HL-60 (cell line): ENCODE results near the gene EPHX1.

Source experiments
- DNase-seq, 2 experiments: peaks; one replicate each; pipeline ENCODE4 v3.0.0-alpha.2; 2010 to 2020; ENCODE audit warnings: low read depth in 1 of 2, low spot score in 1 of 2
- H3K27ac ChIP-seq: fragments of 250-450 bp; sonication (Bioruptor Pico); replicated peaks from 2 replicates; pipeline ENCODE4 v1.5.1; 2020; ENCODE audit warnings: mild to moderate bottlenecking, moderate library complexity
- H3K27me3 ChIP-seq: fragments of 250-450 bp; sonication (Bioruptor Pico); 2 replicates; pipeline ENCODE4 v1.5.1; 2021; ENCODE audit warnings: mild to moderate bottlenecking, moderate library complexity; ENCODE audit not compliant: insufficient read depth, poor library complexity, severe bottlenecking
- H3K4me3 ChIP-seq: replicated peaks from 2 replicates; pipeline ENCODE4 v1.5.1; 2011; ENCODE audit warnings: mild to moderate bottlenecking, control low read depth, low read length; ENCODE audit not compliant: insufficient read depth
- GABPA ChIP-seq: IDR thresholded peaks from 2 replicates; pipeline ENCODE4 v1.6.1; 2012; ENCODE audit warnings: low read depth
- POLR2AphosphoS5 ChIP-seq: IDR thresholded peaks from 2 replicates; pipeline ENCODE4 v1.6.1; 2012; ENCODE audit warnings: low read depth
- REST ChIP-seq: IDR thresholded peaks from 2 replicates; pipeline ENCODE4 v1.6.1; 2012; ENCODE audit warnings: low read depth; ENCODE audit not compliant: insufficient replicate concordance
- SPI1 ChIP-seq: IDR thresholded peaks from 2 replicates; pipeline ENCODE4 v1.6.1; 2012; ENCODE audit warnings: low read depth, mild to moderate bottlenecking, borderline replicate concordance
- TF ChIP-seq, protein P1 (sequence below): IDR thresholded peaks from one replicate; pipeline ENCODE4 v1.5.1; 2011; ENCODE audit warnings: low read length, control low read depth, inconsistent platforms; ENCODE audit not compliant: insufficient read depth

EPHX1 gene

DNA sequence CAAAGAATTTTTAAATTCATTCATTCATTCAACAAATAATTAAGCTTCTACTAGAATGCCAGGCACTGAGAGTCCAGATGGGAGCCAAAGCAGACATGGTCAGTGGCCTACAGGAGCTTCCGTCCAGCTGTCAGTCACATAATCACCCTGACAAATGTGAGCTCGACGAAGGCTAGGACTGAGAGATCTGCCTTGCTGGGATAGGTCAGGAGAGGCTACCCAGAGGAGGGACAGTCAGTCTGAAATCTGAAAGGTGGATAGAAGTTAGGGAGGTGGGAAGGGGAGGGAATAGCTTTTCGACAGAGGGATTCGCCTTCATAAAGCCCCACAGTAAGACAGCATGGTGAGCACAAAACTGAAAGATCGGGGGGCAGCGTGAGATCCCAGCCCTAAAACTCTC is 8.3 kb downstream of the EPHX1 start:
- Histone ChIP-seq H3K27ac (peak overlapping the region; percentile 54; the same call in 1 of the 2 replicates), H3K4me3 (no peak overlapping the region), H3K27me3 (no peaks in the 10 kb centered on the region)
- DNase-seq: no peak
- TF ChIP-seq POLR2AphosphoS5 (no peak), GABPA (no peak), REST (no peak)
- TF ChIP-seq, protein P1, sequence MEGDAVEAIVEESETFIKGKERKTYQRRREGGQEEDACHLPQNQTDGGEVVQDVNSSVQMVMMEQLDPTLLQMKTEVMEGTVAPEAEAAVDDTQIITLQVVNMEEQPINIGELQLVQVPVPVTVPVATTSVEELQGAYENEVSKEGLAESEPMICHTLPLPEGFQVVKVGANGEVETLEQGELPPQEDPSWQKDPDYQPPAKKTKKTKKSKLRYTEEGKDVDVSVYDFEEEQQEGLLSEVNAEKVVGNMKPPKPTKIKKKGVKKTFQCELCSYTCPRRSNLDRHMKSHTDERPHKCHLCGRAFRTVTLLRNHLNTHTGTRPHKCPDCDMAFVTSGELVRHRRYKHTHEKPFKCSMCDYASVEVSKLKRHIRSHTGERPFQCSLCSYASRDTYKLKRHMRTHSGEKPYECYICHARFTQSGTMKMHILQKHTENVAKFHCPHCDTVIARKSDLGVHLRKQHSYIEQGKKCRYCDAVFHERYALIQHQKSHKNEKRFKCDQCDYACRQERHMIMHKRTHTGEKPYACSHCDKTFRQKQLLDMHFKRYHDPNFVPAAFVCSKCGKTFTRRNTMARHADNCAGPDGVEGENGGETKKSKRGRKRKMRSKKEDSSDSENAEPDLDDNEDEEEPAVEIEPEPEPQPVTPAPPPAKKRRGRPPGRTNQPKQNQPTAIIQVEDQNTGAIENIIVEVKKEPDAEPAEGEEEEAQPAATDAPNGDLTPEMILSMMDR: no peak

DNA sequence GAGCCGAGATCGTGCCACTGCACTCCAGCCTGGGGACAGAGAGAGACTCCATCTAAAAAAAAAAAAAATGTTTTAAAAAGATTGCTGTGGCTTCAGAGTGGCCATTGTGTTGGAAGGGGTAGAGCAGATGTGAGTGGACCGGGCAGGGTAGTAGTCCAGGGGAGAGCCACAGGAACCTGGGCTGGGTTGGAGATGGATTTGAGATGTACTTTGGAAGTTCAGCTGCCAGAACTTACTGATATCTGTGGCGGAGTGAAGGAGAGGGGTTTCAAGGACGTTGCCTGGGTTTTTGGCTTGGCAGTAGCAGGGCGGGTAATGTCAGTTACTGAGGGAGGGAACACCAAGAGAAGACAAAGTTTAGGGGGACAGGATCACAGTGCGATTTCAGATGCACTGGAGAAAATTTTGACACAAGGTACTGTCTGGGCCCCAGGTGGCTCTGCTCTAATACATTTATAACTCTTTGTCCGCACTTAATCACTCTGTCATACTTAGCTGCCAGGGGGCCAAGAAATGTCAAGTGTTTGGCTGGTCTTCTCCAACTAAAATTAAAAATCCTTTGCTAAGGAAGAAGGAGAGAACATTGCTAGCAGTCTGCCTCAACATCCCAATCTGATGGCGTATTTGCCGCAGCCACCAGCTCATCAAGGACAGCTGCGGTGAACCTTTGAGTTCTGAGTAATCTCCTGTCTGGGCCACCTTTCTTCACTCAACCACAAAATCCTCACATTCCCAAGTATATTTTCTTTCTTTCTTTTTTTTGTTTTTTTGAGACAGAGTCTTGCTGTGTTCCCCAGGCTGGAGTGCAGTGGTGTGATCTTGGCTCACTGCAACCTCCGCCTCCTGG is 9.6 kb downstream of the EPHX1 start:
- Histone ChIP-seq H3K4me3 (no peak overlapping the region), H3K27ac (no peak overlapping the region), H3K27me3 (no peaks in the 10 kb centered on the region)
- no peak for TF ChIP-seq POLR2AphosphoS5
- TF ChIP-seq, protein P1: no peak
- TF ChIP-seq GABPA: no peak
- no peak for TF ChIP-seq SPI1
- TF ChIP-seq REST: no peak
- no peak for DNase-seq

DNA sequence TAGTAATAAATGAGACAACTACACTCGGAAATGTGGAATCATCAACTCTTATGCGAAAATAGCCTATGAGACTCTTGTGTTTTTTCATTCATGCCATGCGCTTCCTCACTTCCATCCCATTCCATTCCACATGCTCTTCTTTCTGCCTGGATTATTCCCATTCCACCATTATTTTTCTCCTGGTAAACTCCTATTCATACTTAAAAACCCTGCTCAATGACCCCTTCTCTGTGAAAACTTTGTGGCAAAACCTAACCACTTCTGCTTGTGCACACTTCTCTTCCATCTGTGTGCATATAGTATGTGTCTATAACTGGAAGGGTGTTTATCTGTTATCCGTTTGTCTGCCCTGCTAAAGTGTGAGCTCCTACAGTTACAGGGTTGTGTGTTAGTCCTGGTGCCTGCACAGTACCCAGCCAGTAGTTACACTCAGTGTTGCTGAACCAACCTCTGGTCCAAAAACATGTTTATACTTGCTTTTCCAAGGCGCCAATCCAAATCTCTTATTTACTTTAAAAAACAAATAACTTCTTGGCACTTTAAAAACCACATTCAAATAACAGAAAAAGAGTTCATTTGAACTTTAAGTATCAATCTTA is 10.7 kb downstream of the EPHX1 start:
- Histone ChIP-seq H3K4me3 (no peak overlapping the region), H3K27me3 (no peaks in the 10 kb centered on the region), H3K27ac (no peak overlapping the region)
- peak in 1 of 2 experiments; percentile 22 for DNase-seq
- no peak for TF ChIP-seq REST
- TF ChIP-seq SPI1: peak; percentile 28; the same call in 1 of the 2 replicates
- no peak for TF ChIP-seq GABPA
- TF ChIP-seq, protein P1: no peak
- TF ChIP-seq POLR2AphosphoS5: no peak
